Loucy (cell line): Measurements from ENCODE around the gene TIAM2.

Experiments
- CTCF ChIP-seq: fragments of 200-600 bp; sonication (generic); conservative IDR thresholded peaks from 2 replicates; pipeline ENCODE4 v1.5.1; 2014; ENCODE audit warnings: mild to moderate bottlenecking, antibody characterized with exemption, low read length
- EZH2phosphoT487 ChIP-seq: fragments of 200-600 bp; IDR thresholded peaks from 2 replicates; pipeline ENCODE4 v1.6.1; 2018; ENCODE audit warnings: antibody characterized with exemption, mild to moderate bottlenecking, moderate library complexity, borderline replicate concordance

GRCh38 chr6:155143578-155144106 lies 148.5 kb downstream of the TIAM2 start:
- TF ChIP-seq CTCF (no peak), EZH2phosphoT487 (no peak)
